Stimulated activated CD4-positive, alpha-beta T cell treated with anti-CD3 and anti-CD28 coated beads, TNF-alpha, amount 100 ng/mL, for 48 hours (primary cell): ENCODE results near the gene VPS45.
"Not testable (repeated sequence)": the region's sequence is repeated elsewhere in the genome, so short reads cannot be mapped to it uniquely, and the experiment has no call there.

Source experiments
- DNase-seq, 3 donors: peaks; one replicate each; pipeline ENCODE4 v3.0.0-alpha.2; 2020; ENCODE audit warnings: low read depth in 3 of 3

The VPS45 gene

GRCh38 chr1:150132372-150132771 lies 64.8 kb downstream of the VPS45 start:
- no peak for DNase-seq

- DNase-seq = no peak
These were observed 67.0 kb downstream of the VPS45 start for GRCh38 chr1:150134537-150134936.

GRCh38 chr1:150135400-150135799 lies 67.8 kb downstream of the VPS45 start:
- not testable (repeated sequence) for DNase-seq

GRCh38 chr1:150138044-150138443 lies 70.5 kb downstream of the VPS45 start:
- no peak for DNase-seq

- DNase-seq = no peak
These were observed 73.9 kb downstream of the VPS45 start for GRCh38 chr1:150141452-150141851.

- DNase-seq = no peak
These were observed 74.5 kb downstream of the VPS45 start for GRCh38 chr1:150142083-150142482.

- DNase-seq = no peak
These were observed 77.0 kb downstream of the VPS45 start for GRCh38 chr1:150144606-150145005.

GRCh38 chr1:150146016-150146415 lies 78.4 kb downstream of the VPS45 start:
- DNase-seq = not testable (repeated sequence)

- DNase-seq = no peak
These were observed 79.4 kb downstream of the VPS45 start for GRCh38 chr1:150146849-150147542.

GRCh38 chr1:150148837-150149270 lies 81.3 kb downstream of the VPS45 start:
- DNase-seq = no peak

GRCh38 chr1:150149271-150150132 lies 81.9 kb downstream of the VPS45 start, which contains the start of gene PLEKHO1:
Gene PLEKHO1 (plus strand): TSS chr1:150149916. CDS start chr1:150150258, 342 bp downstream.
- peak; percentile 47 to 72 (median 56) for DNase-seq

- no peak for DNase-seq
These were observed 82.8 kb downstream of the VPS45 start for GRCh38 chr1:150150133-150151021.

- DNase-seq = no peak
These were observed 84.0 kb downstream of the VPS45 start for GRCh38 chr1:150151291-150152181.

- no peak for DNase-seq
These were observed 84.6 kb downstream of the VPS45 start for GRCh38 chr1:150152182-150152536.

GRCh38 chr1:150152772-150153456 lies 85.3 kb downstream of the VPS45 start:
- DNase-seq = no peak

GRCh38 chr1:150154143-150154542 lies 86.6 kb downstream of the VPS45 start:
- no peak for DNase-seq

GRCh38 chr1:150155413-150156071 lies 88.0 kb downstream of the VPS45 start:
- no peak for DNase-seq

- DNase-seq = no peak
These were observed 89.5 kb downstream of the VPS45 start for GRCh38 chr1:150156868-150157603.

- DNase-seq = no peak
These were observed 92.0 kb downstream of the VPS45 start for GRCh38 chr1:150159550-150159949.
